ENCODE measurements around the gene UGT1A6. TPM values are rescaled to one million over a fixed set of nuclear protein-coding genes. Genes with fewer than 3 reads are reported as not detected.

UGT1A6 gene
- polyA plus RNA-seq, 1 of the 3 experiments (the other 2 are of a cell fraction): not detected

GRCh38 chr2:233740870-233741269, 48.2 kb downstream of the UGT1A6 start (continued):
- TF ChIP-seq YY1 (IDR thresholded peaks at IDR 0.05; ENCODE audit: low read depth): no peak

GRCh38 chr2:233743464-233744259, 51.0 kb downstream of the UGT1A6 start:
- DNase-seq: no peak
- Histone ChIP-seq H3K9me3 (no peaks in the 10 kb centered on the region), H3K27me3 (ENCODE audit: insufficient read depth) (no peaks in the 10 kb centered on the region; the same call in 1 of the 2 replicates), H3K79me2 (ENCODE audit: insufficient read depth) (no peaks in the 10 kb centered on the region), H3K4me1 (ENCODE audit: control insufficient read depth in 1 of 2, insufficient read depth in 2 of 2, low read depth in 1 of 2, low read length in 1 of 2) (no peaks in the 10 kb centered on the region), H3K9ac (no peak overlapping the region), H3K9me2 (no peaks in the 10 kb centered on the region), H3K36me3 (replicated peaks in 1 of 2; ENCODE audit: control insufficient read depth in 1 of 2, insufficient read depth in 2 of 2, low read length in 1 of 2) (no peaks in the 10 kb centered on the region), H2AFZ (ENCODE audit: low read depth) (no peak overlapping the region), H3F3A (replicated peaks; ENCODE audit: insufficient read depth) (no peaks in the 10 kb centered on the region), H3K4me3 (ENCODE audit: low read depth in 2 of 2, low read length in 1 of 2) (no peak overlapping the region), H4K20me1 (ENCODE audit: insufficient read depth) (no peaks in the 10 kb centered on the region), H3K27ac (ENCODE audit: low read depth in 2 of 2, low read length in 1 of 2) (no peak overlapping the region), H3K4me2 (no peak overlapping the region)
- no peak for TF ChIP-seq USF2 (IDR thresholded peaks at IDR 0.05; ENCODE audit: borderline replicate concordance, low read depth, low read length)
- TF ChIP-seq YY1 (IDR thresholded peaks at IDR 0.05; ENCODE audit: low read depth): no peak
- no peak for TF ChIP-seq GABPA (IDR thresholded peaks at IDR 0.05; ENCODE audit: low read depth)
- TF ChIP-seq MAX (IDR thresholded peaks at IDR 0.05; ENCODE audit: low read depth): no peak
- TF ChIP-seq RXRA (IDR thresholded peaks at IDR 0.05; ENCODE audit: borderline replicate concordance, low read depth): no peak
- no peak for TF ChIP-seq MXI1 (IDR thresholded peaks at IDR 0.05; ENCODE audit: low read depth, low read length)
- TF ChIP-seq CHD2 (IDR thresholded peaks at IDR 0.05; ENCODE audit: low read length, partially characterized antibody): no peak
- TF ChIP-seq CTCF (IDR thresholded peaks at IDR 0.05): no peak
- TF ChIP-seq EP300 (IDR thresholded peaks at IDR 0.05; ENCODE audit: borderline replicate concordance in 1 of 2, low read depth in 1 of 2, low read length in 1 of 2): no peak
- no peak for TF ChIP-seq USF1 (IDR thresholded peaks at IDR 0.05; ENCODE audit: borderline replicate concordance, low read depth)
- no peak for TF ChIP-seq MEF2A (IDR thresholded peaks at IDR 0.05; ENCODE audit: borderline replicate concordance, low read depth)
- WGBS (ENCODE audit: low lambda C conversion rate): 82% methylated on average over 33 of the region's 46 CpGs
- CTCF ChIA-PET: no interaction called here
- POLR2A ChIA-PET: no interaction called here

Data from SK-N-SH (cell line).